Astrocyte (in vitro differentiated cells and primary cell): ENCODE results near the gene TWSG1. TPM values are rescaled to one million over a fixed set of nuclear protein-coding genes. Genes with fewer than 3 reads are reported as not detected.
A peak's percentile ranks its signal among the peaks of the same experiment; 100 is the strongest.

Source experiments
- DNase-seq: peaks from one replicate; pipeline ENCODE4 v3.0.0-alpha.2; 2010; ENCODE audit warnings: low read depth
- FAIRE-seq: peaks from 2 replicates; lab custom pipeline; 2011; peaks lifted over from hg19 to GRCh38; lab: Jason Lieb, UNC
- H2AFZ ChIP-seq: 2 replicates; pipeline ENCODE4 v1.6.0; 2012; ENCODE audit warnings: low read depth, low read length, inconsistent platforms
- H3K27ac ChIP-seq: 2 replicates; pipeline ENCODE4 v1.5.1; 2011; ENCODE audit warnings: low read depth, low read length, inconsistent platforms
- H3K27me3 ChIP-seq: 2 replicates; pipeline ENCODE4 v1.6.0; 2011; ENCODE audit warnings: low read length, inconsistent platforms; ENCODE audit not compliant: insufficient read depth
- H3K36me3 ChIP-seq: 2 replicates; pipeline ENCODE4 v1.5.1; 2011; ENCODE audit warnings: low read length, inconsistent platforms; ENCODE audit not compliant: insufficient read depth
- H3K4me1 ChIP-seq: 2 replicates; pipeline ENCODE4 v1.5.1; 2011; ENCODE audit warnings: low read length, inconsistent platforms; ENCODE audit not compliant: insufficient read depth
- H3K4me2 ChIP-seq: 2 replicates; pipeline ENCODE4 v1.6.0; 2012; ENCODE audit warnings: low read length, inconsistent platforms
- H3K4me3 ChIP-seq: 2 replicates; pipeline ENCODE4 v1.5.1; 2011; ENCODE audit warnings: low read depth, mild to moderate bottlenecking, low read length, inconsistent platforms; ENCODE audit not compliant: insufficient read depth
- H3K79me2 ChIP-seq: 2 replicates; pipeline ENCODE4 v1.6.0; 2012; ENCODE audit warnings: mild to moderate bottlenecking, low read length, inconsistent platforms; ENCODE audit not compliant: insufficient read depth
- H3K9ac ChIP-seq: 2 replicates; pipeline ENCODE4 v1.6.0; 2012; ENCODE audit warnings: mild to moderate bottlenecking, low read length, inconsistent platforms
- H3K9me3 ChIP-seq: 2 replicates; pipeline ENCODE4 v1.5.1; 2012; ENCODE audit warnings: low read depth, mild to moderate bottlenecking, low read length, inconsistent platforms; ENCODE audit not compliant: insufficient read depth
- H4K20me1 ChIP-seq: 2 replicates; pipeline ENCODE4 v1.6.0; 2012; ENCODE audit warnings: low read length, inconsistent platforms; ENCODE audit not compliant: insufficient read depth
- H3K27ac Mint-ChIP-seq: one replicate; pipeline ENCODE4 v1.8.0; 2021; ENCODE audit warnings: mild to moderate bottlenecking, mixed read lengths; ENCODE audit not compliant: unreplicated experiment
- H3K27me3 Mint-ChIP-seq: one replicate; pipeline ENCODE4 v1.8.0; 2021; ENCODE audit warnings: low read depth, mixed read lengths; ENCODE audit not compliant: unreplicated experiment
- H3K36me3 Mint-ChIP-seq: one replicate; pipeline ENCODE4 v1.8.0; 2021; ENCODE audit warnings: low read depth, mixed read lengths; ENCODE audit not compliant: unreplicated experiment
- H3K4me1 Mint-ChIP-seq: one replicate; pipeline ENCODE4 v1.8.0; 2021; ENCODE audit warnings: low read depth, mixed read lengths; ENCODE audit not compliant: unreplicated experiment
- H3K4me3 Mint-ChIP-seq: one replicate; pipeline ENCODE4 v1.8.0; 2021; ENCODE audit warnings: mild to moderate bottlenecking, moderate library complexity, mixed read lengths; ENCODE audit not compliant: unreplicated experiment
- H3K9me3 Mint-ChIP-seq: one replicate; pipeline ENCODE4 v1.8.0; 2021; ENCODE audit warnings: mild to moderate bottlenecking, mixed read lengths; ENCODE audit not compliant: unreplicated experiment
- CTCF ChIP-seq: IDR thresholded peaks from 2 replicates; pipeline ENCODE4 v1.5.1; 2011; ENCODE audit warnings: low read depth, mild to moderate bottlenecking, inconsistent platforms, low read length, moderate library complexity; ENCODE audit not compliant: insufficient read depth
- EZH2 ChIP-seq: IDR thresholded peaks from 2 replicates; pipeline ENCODE4 v1.6.1; 2012; ENCODE audit warnings: mild to moderate bottlenecking, low read length, inconsistent platforms; ENCODE audit not compliant: insufficient read depth
- total RNA-seq: library from RNA; stranded (reverse); gene quantifications from 2 replicates; pipeline ENCODE4 v1.2.1, GENCODE V29; 2021

The TWSG1 gene
- total RNA-seq, 1 donor from 2014 or later: 48.4 TPM

- Histone ChIP-seq H3K36me3 (no peaks in the 10 kb centered on the region), H3K79me2 (no peaks in the 10 kb centered on the region), H2AFZ (no peak overlapping the region), H3K27ac (no peak overlapping the region), H3K4me2 (no peak overlapping the region), H3K4me1 (peaks cover 14% of the 10 kb centered on the region), H4K20me1 (no peaks in the 10 kb centered on the region), H3K9me3 (no peaks in the 10 kb centered on the region), H3K9ac (no peak overlapping the region), H3K27me3 (no peaks in the 10 kb centered on the region), H3K4me3 (no peak overlapping the region)
- no peaks in the 10 kb centered on the region for H3K9me3 Mint-ChIP-seq
- H3K4me3 Mint-ChIP-seq: no peak overlapping the region
- DNase-seq (no peak), FAIRE-seq (no peak)
- no peak overlapping the region for H3K27ac Mint-ChIP-seq
- peaks cover 26% of the 10 kb centered on the region for H3K4me1 Mint-ChIP-seq
- no peaks in the 10 kb centered on the region for H3K27me3 Mint-ChIP-seq
- TF ChIP-seq EZH2: no peak
- TF ChIP-seq CTCF: no peak
- H3K36me3 Mint-ChIP-seq: no peaks in the 10 kb centered on the region
Measured at GRCh38 chr18:9418047-9418690, 83.6 kb downstream of the TWSG1 start.

- Histone ChIP-seq H3K4me1 (peaks cover 14% of the 10 kb centered on the region), H2AFZ (no peak overlapping the region), H3K4me3 (no peak overlapping the region), H3K79me2 (no peaks in the 10 kb centered on the region), H3K4me2 (no peak overlapping the region), H3K36me3 (no peaks in the 10 kb centered on the region), H3K27ac (no peak overlapping the region), H4K20me1 (no peaks in the 10 kb centered on the region), H3K9ac (no peak overlapping the region), H3K27me3 (no peaks in the 10 kb centered on the region), H3K9me3 (no peaks in the 10 kb centered on the region)
- H3K4me3 Mint-ChIP-seq: no peak overlapping the region
- H3K27me3 Mint-ChIP-seq: no peaks in the 10 kb centered on the region
- TF ChIP-seq EZH2 (no peak), CTCF (no peak)
- no peaks in the 10 kb centered on the region for H3K36me3 Mint-ChIP-seq
- H3K4me1 Mint-ChIP-seq: peaks cover 20% of the 10 kb centered on the region
- H3K27ac Mint-ChIP-seq: no peak overlapping the region
- DNase-seq (peak; percentile 39), FAIRE-seq (no peak)
- no peaks in the 10 kb centered on the region for H3K9me3 Mint-ChIP-seq
Measured at GRCh38 chr18:9419956-9420631, 85.5 kb downstream of the TWSG1 start.
